Thyroid gland (tissue), 4 donors: ENCODE measurements around the gene PTPRN2.
"Not testable (repeated sequence)": the region's sequence is repeated elsewhere in the genome, so short reads cannot be mapped to it uniquely, and the experiment has no call there.

Experiments used
- POLR2A ChIP-seq, 2 donors: fragments of 450-650 bp; IDR thresholded peaks; one replicate each; pipeline ENCODE4 v1.6.1; 2017; ENCODE audit warnings: antibody characterized with exemption in 2 of 2, mild to moderate bottlenecking in 2 of 2, moderate library complexity in 1 of 2
- TF ChIP-seq, protein P1 (sequence below), 6 experiments: fragments of 200-600 bp in 3 of 6; fragments of 450-650 bp in 3 of 6; sonication (generic) in 3 of 6; IDR thresholded peaks; one replicate each; pipeline ENCODE4 v1.5.1; 2016 to 2019; ENCODE audit warnings: antibody characterized with exemption in 6 of 6, mild to moderate bottlenecking in 2 of 6, inconsistent platforms in 1 of 6, moderate library complexity in 1 of 6

DNA sequence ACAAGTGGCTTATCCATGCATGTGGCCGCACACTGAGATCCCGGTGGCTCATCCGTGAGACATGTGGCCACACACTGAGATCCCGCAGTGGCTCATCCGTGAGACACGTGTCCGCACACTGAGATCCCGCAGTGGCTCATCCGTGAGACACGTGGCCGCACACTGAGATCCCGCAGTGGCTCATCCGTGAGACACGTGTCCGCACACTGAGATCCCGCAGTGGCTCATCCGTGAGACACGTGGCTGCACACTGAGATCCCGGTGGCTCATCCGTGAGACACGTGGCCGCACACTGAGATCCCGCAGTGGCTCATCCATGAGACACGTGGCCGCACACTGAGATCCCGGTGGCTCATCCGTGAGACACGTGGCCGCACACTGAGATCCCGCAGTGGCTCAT lies 181.9 kb downstream of the PTPRN2 start:
- TF ChIP-seq, protein P1, sequence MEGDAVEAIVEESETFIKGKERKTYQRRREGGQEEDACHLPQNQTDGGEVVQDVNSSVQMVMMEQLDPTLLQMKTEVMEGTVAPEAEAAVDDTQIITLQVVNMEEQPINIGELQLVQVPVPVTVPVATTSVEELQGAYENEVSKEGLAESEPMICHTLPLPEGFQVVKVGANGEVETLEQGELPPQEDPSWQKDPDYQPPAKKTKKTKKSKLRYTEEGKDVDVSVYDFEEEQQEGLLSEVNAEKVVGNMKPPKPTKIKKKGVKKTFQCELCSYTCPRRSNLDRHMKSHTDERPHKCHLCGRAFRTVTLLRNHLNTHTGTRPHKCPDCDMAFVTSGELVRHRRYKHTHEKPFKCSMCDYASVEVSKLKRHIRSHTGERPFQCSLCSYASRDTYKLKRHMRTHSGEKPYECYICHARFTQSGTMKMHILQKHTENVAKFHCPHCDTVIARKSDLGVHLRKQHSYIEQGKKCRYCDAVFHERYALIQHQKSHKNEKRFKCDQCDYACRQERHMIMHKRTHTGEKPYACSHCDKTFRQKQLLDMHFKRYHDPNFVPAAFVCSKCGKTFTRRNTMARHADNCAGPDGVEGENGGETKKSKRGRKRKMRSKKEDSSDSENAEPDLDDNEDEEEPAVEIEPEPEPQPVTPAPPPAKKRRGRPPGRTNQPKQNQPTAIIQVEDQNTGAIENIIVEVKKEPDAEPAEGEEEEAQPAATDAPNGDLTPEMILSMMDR (IDR thresholded peaks at IDR 0.05), result not testable (repeated sequence)
- not testable (repeated sequence) for TF ChIP-seq POLR2A (IDR thresholded peaks at IDR 0.05)
